Left lung (tissue), 10 donors: Measurements from ENCODE around the gene MEGF8. TPM values are rescaled to one million over a fixed set of nuclear protein-coding genes. Genes with fewer than 3 reads are reported as not detected.

Source experiments
- ATAC-seq: fragments of 200-7000 bp; cut with Tn5 transposase; one replicate; pipeline ENCODE4 v1.9.1; 2020; ENCODE audit warnings: moderate library complexity
- DNase-seq, 4 donors: peaks; one replicate each; pipeline ENCODE4 v3.0.0-alpha.2; 2013 to 2020
- H3K27ac ChIP-seq, 2 donors: fragments of 200-600 bp; sonication (generic) in 1 of 2; one replicate each; pipeline versions ENCODE4 v1.5.0 to v1.8.0; 2020 to 2021
- H3K27me3 ChIP-seq, 2 donors: fragments of 200-600 bp; sonication (generic) in 1 of 2; one replicate each; pipeline versions ENCODE4 v1.5.0 to v1.8.0; 2020 to 2021
- H3K36me3 ChIP-seq, 2 donors: fragments of 200-600 bp; sonication (generic) in 1 of 2; one replicate each; pipeline versions ENCODE4 v1.5.0 to v1.8.0; 2020 to 2021
- H3K4me1 ChIP-seq, 2 donors: fragments of 200-600 bp; one replicate each; pipeline ENCODE4 v1.8.0; 2021
- H3K4me3 ChIP-seq, 2 donors: fragments of 200-600 bp; sonication (generic) in 1 of 2; one replicate each; pipeline versions ENCODE4 v1.5.0 to v1.8.0; 2020 to 2021; ENCODE audit warnings: mild to moderate bottlenecking in 1 of 2
- H3K9me3 ChIP-seq, 2 donors: fragments of 200-600 bp; sonication (generic) in 1 of 2; one replicate each; pipeline versions ENCODE4 v1.5.0 to v1.8.0; 2020 to 2021
- CTCF ChIP-seq, 2 donors: fragments of 200-600 bp; sonication (generic) in 1 of 2; IDR thresholded peaks; one replicate each; pipeline versions ENCODE4 v1.5.0 to v1.8.0; 2021; ENCODE audit warnings: antibody characterized with exemption in 2 of 2
- intact Hi-C, 2 donors: fragments of 100-400 bp; cut with DNase I; formaldehyde crosslinking; loops; one replicate each; pipeline versions ENCODE4 v1.11.2 to v1.14.2; 2022
- polyA plus RNA-seq, 6 donors: library from polyadenylated mRNA; unstranded; fragments of 120-200 nt; gene quantifications; one replicate each; pipeline ENCODE4 v1.2.1, GENCODE V29; 2013; ENCODE audit not compliant: insufficient read length in 6 of 6
- total RNA-seq, 2 donors: library from RNA; stranded (reverse); fragmentation: NEBNext Ultra II Directional; extraction: Animal tissue kit (Norgen Biotek cat#: 25700); gene quantifications; one replicate each; pipeline ENCODE4 v1.2.1, GENCODE V29; 2021
- donor health status: DM: no; HTN: yes; CAD: no.
- donor health status: DM: no; HTN: no; CAD: no.

MEGF8 gene
- total and polyA plus RNA-seq, 8 donors: 15.7 to 38.9 (median 34.8) TPM

- no peak for TF ChIP-seq CTCF (IDR thresholded peaks at IDR 0.05)
- no peak for DNase-seq
Measured at GRCh38 chr19:42370626-42371175, 45.3 kb downstream of the MEGF8 start.

DNA sequence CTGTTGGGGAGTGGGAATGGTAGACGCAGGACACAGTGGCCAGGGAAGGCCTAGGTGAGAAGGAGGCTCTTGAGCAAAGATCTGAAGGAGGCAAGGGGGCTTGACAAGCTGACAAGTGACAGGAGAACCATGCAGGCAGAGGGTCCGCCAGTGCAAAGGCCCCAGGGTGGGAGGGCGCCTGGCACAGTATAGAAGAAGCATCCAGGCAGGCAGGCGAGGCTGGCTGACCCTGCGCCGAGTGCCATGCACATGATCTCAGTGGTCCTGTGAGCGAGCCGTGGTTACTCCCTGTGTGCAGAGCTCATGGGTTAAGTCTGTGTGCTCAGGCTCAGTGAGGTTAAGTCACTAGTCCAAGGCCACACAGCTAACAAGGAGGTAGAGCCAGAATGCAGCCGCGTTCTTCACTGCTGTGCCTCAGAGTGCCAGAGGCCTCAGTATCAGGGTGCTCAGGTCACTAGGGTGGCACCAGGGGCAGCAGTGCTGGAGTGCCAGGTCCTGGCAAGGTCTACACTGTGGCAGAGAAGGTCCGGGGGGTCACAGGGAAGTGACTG, 49.5 kb downstream of the MEGF8 start:
- Histone ChIP-seq H3K27me3 (peaks cover 0 to 9% of the 10 kb centered on the region in 2 donors), H3K27ac (no peak overlapping the region), H3K4me3 (no peak overlapping the region), H3K4me1 (no peaks in the 10 kb centered on the region), H3K9me3 (no peaks in the 10 kb centered on the region), H3K36me3 (peaks cover 0 to 25% of the 10 kb centered on the region in 2 donors)
- intact Hi-C loops: no loop called here
- no peak for TF ChIP-seq CTCF (IDR thresholded peaks at IDR 0.05)
- ATAC-seq: no peak
- DNase-seq: no peak

More at GRCh38 chr19:42370626-42371175, 45.3 kb downstream of the MEGF8 start:
- Histone ChIP-seq H3K36me3 (peaks cover 0 to 15% of the 10 kb centered on the region in 2 donors), H3K4me3 (no peak overlapping the region), H3K27me3 (no peaks in the 10 kb centered on the region), H3K27ac (no peak overlapping the region), H3K4me1 (no peaks in the 10 kb centered on the region), H3K9me3 (no peaks in the 10 kb centered on the region)
- intact Hi-C loops: no loop called here
- no peak for ATAC-seq

GRCh38 chr19:42375415-42376176, 50.2 kb downstream of the MEGF8 start:
- H3K4me3 ChIP-seq: no peak overlapping the region
- no peak overlapping the region for H3K27ac ChIP-seq
- TF ChIP-seq CTCF (IDR thresholded peaks at IDR 0.05): no peak
- peak in 1 of 4 donors; percentile 67 for DNase-seq
- ATAC-seq: no peak
- H3K36me3 ChIP-seq: peaks cover 0 to 25% of the 10 kb centered on the region in 2 donors
- peaks cover 2 to 16% of the 10 kb centered on the region in 2 donors for H3K27me3 ChIP-seq
- no peaks in the 10 kb centered on the region for H3K9me3 ChIP-seq
- H3K4me1 ChIP-seq: no peaks in the 10 kb centered on the region
- intact Hi-C loops: no loop called here

- no peak overlapping the region for H3K4me3 ChIP-seq
- H3K9me3 ChIP-seq: no peaks in the 10 kb centered on the region
- no peak overlapping the region for H3K27ac ChIP-seq
- peaks cover 8 to 21% of the 10 kb centered on the region in 2 donors for H3K27me3 ChIP-seq
- H3K36me3 ChIP-seq: peaks cover 0 to 24% of the 10 kb centered on the region in 2 donors
- no peaks in the 10 kb centered on the region for H3K4me1 ChIP-seq
- ATAC-seq (no peak), DNase-seq (no peak)
- no peak for TF ChIP-seq CTCF (IDR thresholded peaks at IDR 0.05)
- intact Hi-C loops: no loop called here
Measured at GRCh38 chr19:42376177-42376555, 50.7 kb downstream of the MEGF8 start.
